ENCODE measurements around the gene UBA5. TPM values are rescaled to one million over a fixed set of nuclear protein-coding genes. Genes with fewer than 3 reads are reported as not detected.

Gene UBA5
- 20.8 and 30.3 TPM in 2 replicates for total RNA-seq

GRCh38 chr3:132660052-132660810 is at the start of gene UBA5:
UBA5 (plus strand) TSS chr3:132660329; CDS start chr3:132660538, 209 bp downstream.

GRCh38 chr3:132659365-132660051 is 621 bp upstream of the UBA5 start, which contains the start of gene ACAD11:
ACAD11 (minus strand) TSS chr3:132659809; CDS start chr3:132659751, 58 bp downstream.

GRCh38 chr3:132722165-132723023 is 62.3 kb downstream of the UBA5 start, which contains the start of gene NPHP3:
NPHP3 (minus strand) TSS chr3:132722409; CDS start chr3:132722355, 54 bp downstream.

Other genes starting within 250 kb of the UBA5 start
- gene DNAJC13, start 242.8 kb upstream of the UBA5 start, total RNA-seq: 43.8 and 55.9 TPM in 2 replicates
- gene ACKR4, start 63.1 kb upstream of the UBA5 start, total RNA-seq: 0.09 and 0.33 TPM in 2 replicates
- gene ACAD11, start 520 bp upstream of the UBA5 start, total RNA-seq: 13.1 and 19.6 TPM in 2 replicates
- 19.2 and 30.6 TPM in 2 replicates for gene NPHP3, start 62.1 kb downstream of the UBA5 start, total RNA-seq